NCI-H1436 (cell line): ENCODE results near the gene ATP11B.

Source experiments
- DNase-seq: peaks from one replicate; lab custom pipeline; 2025; lab: John Stamatoyannopoulos, UW

ATP11B gene

DNA sequence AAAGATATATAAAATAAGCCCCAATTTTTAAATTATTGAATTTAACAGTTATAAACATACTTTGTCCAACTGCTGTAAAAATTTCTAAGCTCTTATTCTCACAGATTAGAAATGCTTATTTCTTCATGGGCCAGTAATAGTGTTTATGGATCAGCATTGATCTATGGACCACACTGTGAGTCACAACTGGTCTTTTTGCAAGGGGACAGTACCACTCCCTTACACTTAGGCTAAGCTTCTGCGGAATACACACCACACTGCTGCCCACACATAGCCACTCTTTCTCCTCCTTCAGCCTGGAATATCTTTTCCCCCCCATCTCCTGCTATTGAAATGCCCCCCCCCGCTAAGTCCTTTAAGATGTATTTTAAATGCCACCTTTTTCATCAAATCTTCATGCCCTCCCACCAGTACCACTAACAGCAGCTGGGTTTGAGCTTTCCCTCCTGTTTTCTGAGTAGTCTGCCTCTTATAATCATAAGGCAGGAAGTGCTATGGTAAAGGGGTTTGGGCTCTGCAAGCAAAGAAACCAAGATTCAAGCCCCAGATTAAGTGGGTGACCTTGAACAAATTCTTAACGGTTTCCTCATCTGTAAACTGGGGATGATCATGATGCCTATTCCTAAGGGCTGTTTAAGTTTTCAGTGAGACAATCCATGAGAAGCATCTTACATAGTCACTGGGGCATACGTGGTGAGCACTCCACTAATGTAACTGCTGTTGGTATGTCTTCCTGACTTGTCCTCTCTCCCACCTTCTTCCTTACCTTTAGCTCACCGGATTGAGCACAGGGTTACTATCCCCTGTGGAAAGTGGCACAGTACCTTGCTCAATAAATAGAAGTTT is 117.9 kb downstream of the ATP11B start:
- DNase-seq = no peak

DNA sequence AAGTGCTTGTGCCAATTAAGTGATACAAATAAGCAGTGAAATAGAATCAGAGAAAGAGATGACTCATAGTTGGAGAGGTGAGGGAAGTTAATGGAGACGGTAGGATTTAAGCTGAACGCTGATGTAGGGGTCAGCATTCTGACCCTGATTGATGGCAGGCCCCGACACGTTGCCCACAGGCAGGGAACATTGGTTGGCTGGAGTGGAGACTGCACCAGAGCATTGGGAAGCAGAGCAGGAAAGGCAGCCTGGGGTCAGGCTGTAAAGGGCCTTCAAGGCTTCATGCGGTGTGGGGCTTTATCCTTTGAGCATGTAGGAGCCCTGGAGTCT is 118.4 kb downstream of the ATP11B start:
- DNase-seq = no peak

- no peak for DNase-seq
These were observed 119.2 kb downstream of the ATP11B start for GRCh38 chr3:182912474-182912873.

GRCh38 chr3:182913889-182914288 is 120.6 kb downstream of the ATP11B start:
- no peak for DNase-seq

GRCh38 chr3:182914341-182914740 is 121.0 kb downstream of the ATP11B start:
- DNase-seq = no peak

DNA sequence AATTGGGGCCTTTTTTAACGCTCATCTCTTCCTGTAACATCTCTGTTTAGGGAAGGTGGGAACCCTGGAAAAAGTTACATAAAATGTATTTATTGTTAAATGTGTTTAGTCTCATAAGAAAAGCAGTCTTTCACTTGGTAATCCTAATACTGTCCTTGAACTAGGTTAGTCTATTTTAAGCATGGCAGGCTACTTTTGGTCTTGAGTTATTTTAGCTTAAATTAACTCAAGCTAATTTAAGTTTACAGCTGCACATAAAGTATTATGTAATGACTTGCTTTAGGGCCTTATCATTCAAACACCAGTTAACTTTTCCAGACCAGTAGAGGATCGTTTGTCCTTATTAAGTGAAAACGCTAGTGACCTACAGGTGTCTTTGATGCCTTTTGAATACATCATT is 123.8 kb downstream of the ATP11B start:
- DNase-seq = no peak

DNA sequence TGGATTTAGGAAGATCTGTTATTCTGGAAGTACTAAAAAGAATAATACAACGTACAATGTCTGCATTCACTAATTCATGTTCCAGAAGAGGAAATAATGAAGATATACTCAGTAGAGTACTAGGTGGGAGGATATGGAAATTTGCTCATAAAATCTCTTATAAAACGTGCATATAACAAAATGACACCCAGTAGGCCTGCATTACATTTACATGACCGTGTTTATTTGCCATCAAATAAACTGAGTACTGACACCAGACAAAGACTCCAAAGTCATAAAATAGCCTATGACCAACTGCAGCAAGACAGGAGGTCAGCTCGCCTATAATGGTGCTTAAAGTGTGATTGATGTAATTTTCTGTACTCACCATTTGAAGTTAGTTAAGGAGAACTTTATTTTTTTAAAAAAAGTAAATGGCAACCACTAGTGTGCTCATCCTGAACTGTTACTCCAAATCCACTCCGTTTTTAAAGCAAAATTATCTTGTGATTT is 126.6 kb downstream of the ATP11B start:
- DNase-seq = no peak

- DNase-seq = no peak
These were observed 127.3 kb downstream of the ATP11B start for GRCh38 chr3:182920515-182921084.

- DNase-seq = no peak
These were observed 128.5 kb downstream of the ATP11B start for GRCh38 chr3:182921665-182922355.

DNA sequence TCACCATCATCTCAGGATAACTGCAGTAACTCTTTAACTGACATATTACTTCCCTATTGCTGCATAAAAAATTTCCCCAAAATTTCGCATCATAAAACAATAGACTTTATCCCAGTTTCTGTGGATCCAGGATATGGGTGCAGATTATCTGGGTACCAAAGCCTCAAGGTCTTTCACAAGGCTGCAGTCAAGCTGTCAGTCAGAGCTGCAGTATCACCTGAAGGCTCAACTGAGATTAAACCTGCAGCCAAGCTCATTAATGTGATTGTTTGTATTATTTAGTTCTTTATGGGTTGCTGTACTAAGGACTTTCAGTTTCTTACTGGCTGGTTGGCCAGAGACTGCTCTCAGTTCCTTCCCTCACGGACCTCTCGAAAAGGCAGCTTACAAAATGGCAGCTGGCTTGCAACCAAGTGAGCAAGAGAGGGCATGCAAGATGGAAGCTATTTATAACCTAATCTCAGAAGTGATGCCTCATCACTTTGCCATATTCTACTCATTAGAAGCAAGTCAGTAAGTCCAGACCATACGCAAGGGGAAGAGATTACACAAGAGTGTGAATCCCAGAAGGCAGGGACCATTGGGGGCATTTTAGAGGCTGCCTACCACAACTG is 132.1 kb downstream of the ATP11B start:
- DNase-seq = no peak

- no peak for DNase-seq
These were observed 132.6 kb downstream of the ATP11B start for GRCh38 chr3:182925944-182926337.

DNA sequence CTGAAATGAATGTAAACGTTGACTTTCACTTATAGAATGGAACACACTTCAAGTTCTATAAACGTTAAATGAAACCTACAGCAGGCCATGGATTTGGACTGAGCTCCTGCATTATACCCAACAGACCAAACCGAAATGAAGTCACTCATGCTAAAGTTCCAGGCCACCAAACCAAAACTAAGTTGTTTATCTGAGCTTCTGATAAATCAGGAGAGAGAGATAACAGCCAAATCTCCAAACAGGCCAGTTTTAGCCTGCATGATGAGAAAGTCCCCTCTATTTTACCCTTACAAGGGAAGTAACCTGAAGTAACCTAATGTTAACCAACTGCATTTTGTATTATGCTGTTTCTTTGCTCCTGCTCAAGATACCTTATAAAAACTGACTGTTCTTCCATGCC is 142.5 kb downstream of the ATP11B start:
- no peak for DNase-seq

DNA sequence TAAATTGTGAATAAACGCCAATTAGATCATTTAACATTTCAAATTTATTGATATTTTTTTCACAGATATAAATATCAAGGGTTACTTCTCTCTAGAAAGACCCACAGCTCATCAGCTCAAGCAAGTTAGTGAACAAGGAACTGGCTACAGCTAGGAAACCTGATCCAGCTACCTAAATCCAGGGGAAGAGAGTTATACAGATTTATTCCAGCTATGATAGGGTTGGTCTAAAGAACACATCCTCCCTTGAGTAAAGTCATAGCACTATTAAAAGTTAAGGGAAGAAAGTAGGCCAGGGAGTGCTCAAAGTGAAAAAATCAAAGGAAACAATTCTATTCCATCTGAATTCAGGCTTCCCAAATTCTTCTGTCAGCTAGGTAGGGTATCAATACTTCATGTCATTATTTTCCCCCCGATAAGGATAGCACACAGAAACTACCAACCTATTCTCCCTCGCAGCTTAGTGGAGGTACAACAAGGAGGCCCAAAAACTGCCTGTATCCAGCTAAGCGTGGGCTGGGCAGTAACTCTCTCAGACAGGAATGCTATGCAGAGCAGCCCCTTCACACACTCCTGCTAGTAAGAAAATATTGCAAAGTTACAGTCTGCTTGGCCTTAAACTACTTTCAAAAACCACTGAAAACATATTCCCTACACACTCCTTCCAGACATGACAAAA is 143.1 kb downstream of the ATP11B start:
- no peak for DNase-seq

- no peak for DNase-seq
These were observed 143.6 kb downstream of the ATP11B start for GRCh38 chr3:182936918-182937285.

- no peak for DNase-seq
These were observed 144.2 kb downstream of the ATP11B start for GRCh38 chr3:182937293-182938051.

- no peak for DNase-seq
These were observed 147.0 kb downstream of the ATP11B start for GRCh38 chr3:182940266-182940808.

DNA sequence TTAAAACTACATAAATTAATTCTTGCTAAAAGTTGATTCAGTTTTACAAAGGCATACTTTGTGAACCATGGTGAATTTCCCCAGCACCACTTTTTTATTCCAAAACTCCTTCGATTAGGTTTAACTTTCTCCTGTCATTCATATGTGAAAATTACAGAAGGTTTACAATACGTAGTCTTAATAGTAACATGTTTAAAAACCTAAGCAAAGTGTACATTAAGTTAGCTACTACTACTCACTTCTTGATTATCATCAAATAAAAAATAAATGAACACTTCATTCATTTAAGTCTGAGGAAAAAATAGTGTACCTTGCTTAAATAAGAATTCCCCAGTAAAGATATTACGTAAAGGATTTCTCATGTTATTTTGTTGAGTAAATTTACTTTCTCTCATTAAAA is 148.4 kb downstream of the ATP11B start:
- DNase-seq = no peak

DNA sequence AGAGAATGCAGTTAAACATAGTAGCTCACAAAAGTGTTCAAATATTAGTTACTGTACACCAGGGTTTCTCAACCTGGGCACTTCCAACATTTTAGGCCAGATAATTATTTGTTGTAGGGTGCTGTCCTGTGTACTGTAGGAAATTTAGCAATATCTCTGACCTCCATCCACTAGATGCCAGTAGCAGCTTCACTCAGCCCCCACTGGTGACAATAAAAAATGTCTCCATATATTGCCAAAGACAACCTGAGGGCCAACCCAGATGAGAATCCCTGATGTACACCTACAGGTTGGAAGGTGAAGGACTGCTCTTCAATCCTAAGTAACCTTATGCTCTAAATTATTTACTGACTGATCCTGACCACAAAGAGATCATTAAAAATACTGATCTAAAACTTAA is 154.6 kb downstream of the ATP11B start:
- DNase-seq = no peak

DNA sequence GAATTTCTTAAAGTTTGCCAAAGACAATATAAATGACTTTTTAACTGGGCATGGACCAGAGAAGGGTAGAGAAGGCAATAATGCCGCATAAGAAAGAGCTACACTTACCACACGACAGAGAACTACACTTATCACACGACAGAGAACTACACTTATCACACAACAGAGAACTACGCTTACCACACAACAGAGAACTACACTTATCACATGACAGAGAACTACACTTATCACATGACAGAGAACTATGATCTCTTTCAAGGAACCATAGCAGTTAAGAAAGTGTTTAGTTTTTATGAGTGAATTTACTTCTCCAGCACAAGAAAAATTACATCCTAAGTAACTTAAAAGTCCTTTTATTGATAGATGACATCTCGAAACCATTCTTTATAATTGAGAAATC is 155.0 kb downstream of the ATP11B start:
- DNase-seq = no peak

GRCh38 chr3:182949688-182950087 is 156.4 kb downstream of the ATP11B start:
- DNase-seq = no peak

GRCh38 chr3:182954553-182955235 is 161.4 kb downstream of the ATP11B start:
- DNase-seq = no peak
